NCI-H226 (cell line): ENCODE measurements around the gene FN1.

Experiments used
- DNase-seq: peaks from one replicate; pipeline ENCODE4 v3.0.0-alpha.2; 2015

The FN1 gene

GRCh38 chr2:215405722-215406581 lies 29.9 kb downstream of the FN1 start:
- no peak for DNase-seq

DNA sequence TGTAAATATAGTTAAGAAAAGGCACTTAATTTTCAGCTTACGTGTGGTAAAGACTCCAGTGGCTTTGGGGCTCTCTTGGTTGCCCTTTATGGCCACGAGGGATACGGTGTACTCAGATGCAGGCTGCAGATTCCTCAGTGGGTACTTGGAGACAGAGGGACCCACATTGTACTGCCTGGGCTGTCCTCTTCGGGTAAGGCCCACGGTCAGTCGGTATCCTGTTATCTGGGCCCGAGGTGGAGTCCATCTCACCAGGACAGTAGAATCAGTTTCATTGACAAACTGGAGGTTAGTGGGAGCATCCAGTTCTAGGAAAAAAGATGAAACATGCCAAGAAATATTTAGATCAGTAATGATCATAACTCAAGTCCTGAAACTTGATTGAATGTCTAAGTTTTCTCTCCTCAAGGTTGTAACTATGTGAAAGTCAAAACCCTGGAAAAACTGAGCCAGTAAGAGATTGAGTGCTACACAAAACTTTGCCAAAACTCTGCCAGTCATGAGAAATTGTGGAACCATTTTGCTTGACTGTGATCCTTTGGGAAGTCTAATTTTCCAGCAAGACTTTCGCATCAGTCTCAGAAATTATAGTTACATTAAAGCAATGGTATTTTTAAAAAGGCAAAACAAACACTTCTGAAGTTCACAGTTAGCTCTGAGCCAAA lies 31.4 kb downstream of the FN1 start:
- DNase-seq: no peak

- DNase-seq: no peak
Measured at GRCh38 chr2:215403441-215404347, 32.2 kb downstream of the FN1 start.

DNA sequence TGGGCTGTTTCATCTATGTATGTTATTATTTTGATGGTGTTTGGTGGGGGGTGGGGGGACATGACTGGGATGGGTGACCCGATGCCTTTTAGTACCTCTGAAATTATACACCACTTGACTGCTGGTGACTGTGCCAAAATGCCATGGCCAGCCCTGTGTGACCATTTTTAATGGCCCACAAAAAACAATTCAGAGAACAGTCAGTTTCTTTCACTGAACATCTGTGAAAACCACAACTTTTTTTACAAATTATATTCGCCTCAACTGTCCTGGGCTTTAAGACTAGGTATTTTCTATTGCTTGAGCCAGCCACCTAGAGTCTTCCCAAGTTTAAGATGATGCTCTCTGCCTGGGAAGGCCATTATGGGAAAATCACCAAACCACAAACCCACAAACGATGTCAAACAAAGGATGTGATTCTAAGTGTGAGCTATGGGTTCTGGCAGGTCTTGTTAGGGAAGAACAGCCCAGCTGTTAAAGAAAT lies 33.9 kb downstream of the FN1 start:
- peak; percentile 64 for DNase-seq

GRCh38 chr2:215399067-215399716 lies 36.7 kb downstream of the FN1 start:
- DNase-seq: no peak

DNA sequence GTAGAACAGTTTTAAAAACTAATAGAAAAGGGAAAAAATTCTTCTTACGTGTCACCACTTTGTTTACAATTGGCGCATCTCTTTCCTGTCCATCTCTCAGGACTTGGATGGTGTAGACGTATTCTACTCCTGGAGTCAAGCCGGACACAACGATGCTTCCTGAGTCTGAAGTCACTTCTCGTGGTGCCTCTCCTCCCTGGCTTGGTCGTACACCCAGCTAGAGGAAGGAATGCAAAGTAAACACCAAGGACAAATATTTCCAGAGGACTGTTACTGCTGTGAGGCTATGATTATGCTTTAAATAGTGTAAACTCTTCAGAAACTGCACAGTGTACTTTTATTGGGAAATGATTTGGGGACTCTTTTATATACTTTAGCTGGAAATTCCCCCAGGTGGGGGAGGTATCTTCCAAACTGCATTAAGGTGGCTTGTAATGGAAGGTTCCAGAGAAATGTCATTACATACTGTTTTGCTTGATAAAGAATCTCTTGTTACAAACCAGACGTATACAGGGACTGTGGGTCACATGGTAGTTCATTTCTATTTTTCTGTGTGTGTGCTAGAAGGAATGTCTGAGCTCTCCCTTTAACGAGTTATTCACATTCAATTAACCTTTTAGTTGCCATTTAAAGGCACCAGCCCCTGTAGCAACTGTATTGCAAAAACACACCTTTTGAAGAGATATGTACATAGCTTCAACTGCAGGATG lies 38.1 kb downstream of the FN1 start:
- no peak for DNase-seq

DNA sequence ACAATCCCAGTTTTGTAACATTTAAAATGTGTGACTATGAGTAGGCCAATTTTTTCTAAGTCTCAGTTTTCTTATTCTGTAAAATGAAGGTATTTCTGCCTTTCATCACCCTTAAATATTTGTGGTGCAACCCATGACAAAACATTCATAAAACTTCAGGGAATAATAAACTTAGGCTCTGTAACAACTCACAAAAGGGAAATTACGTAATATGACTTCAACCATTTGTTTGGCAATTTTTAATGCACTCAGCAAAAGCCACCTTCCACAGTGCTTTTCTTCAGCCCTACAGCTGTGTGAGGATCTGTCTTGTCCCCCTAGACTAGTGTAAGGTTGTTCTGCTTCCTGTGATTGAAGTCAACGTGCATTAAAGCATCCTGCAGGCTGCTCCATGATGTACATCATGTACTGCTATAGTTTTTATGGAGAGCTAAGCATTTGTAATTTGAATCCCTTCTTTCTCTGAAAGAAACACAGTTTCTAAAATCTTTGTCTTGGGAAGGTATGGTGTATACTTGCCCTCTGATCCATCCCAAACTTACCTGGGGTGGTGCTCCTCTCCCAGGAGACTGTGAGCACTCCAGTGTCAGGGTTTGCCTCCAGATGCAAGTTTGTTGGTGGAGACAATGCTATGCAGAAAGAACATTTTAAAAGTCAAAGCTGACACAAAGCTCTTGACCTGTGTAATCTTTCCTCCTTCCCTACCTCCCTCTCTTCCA lies 39.1 kb downstream of the FN1 start:
- DNase-seq: peak; percentile 33

GRCh38 chr2:215395687-215396460 lies 40.0 kb downstream of the FN1 start:
- DNase-seq: no peak

- no peak for DNase-seq
Measured at GRCh38 chr2:215394102-215394805, 41.6 kb downstream of the FN1 start.

- no peak for DNase-seq
Measured at GRCh38 chr2:215392687-215393270, 43.1 kb downstream of the FN1 start.

- DNase-seq: no peak
Measured at GRCh38 chr2:215392164-215392563, 43.7 kb downstream of the FN1 start.

DNA sequence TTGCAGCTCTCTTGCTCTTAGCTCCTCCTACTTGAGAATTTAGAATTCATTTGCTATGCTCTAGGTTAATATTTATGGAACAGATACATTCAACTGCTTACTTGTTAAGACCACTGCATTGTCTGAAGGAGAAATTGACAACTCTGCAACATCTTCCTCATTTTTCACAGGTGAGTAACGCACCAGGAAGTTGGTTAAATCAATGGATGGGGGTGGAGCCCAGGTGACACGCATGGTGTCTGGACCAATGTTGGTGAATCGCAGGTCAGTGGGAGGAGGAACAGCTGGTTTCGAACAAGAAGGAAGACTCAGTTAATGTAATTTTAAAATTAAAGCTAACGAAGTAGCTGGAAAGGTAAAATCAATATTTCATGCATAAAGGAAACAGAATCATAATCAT lies 44.3 kb downstream of the FN1 start:
- DNase-seq: no peak

DNA sequence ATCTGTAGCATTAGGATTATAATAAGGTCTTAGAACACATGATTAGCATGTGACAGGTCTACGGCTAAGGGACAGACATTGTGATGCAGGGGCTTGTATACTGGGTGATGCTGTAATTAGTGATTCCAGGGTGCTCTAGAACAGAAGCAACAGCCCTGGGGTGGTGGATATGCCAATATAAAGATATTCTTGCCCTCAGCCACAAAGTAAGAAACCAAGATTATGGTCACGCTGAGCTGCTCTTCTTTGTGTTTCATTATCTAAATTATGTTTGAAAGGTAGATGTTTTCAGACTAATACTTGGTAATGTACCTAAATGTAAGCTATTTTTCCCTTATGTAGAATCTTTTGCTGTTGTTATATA lies 45.3 kb downstream of the FN1 start:
- no peak for DNase-seq

GRCh38 chr2:215388002-215388728 lies 47.7 kb downstream of the FN1 start:
- no peak for DNase-seq

DNA sequence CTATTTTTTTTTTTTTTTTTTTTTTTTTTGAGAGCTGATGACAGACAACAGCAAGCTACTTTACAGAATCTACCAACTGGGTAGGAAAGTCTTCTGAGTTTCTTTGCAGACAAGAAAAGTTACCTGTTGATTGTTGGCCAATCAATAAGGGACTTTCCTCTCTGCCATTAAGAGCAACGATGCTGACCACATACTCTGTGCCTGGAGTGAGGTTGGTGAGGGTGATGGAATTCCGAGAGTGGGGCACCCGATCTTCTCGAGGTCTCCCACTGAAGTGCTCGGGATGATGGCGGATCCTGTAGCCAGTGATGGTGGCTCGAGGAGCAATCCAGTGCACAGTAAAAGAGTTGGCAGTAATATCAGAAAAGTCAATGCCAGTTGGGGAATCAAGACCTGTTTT lies 49.3 kb downstream of the FN1 start:
- no peak for DNase-seq

GRCh38 chr2:215384710-215385109 lies 51.2 kb downstream of the FN1 start:
- no peak for DNase-seq

GRCh38 chr2:215383652-215384279 lies 52.1 kb downstream of the FN1 start:
- no peak for DNase-seq

GRCh38 chr2:215382480-215382879 lies 53.4 kb downstream of the FN1 start:
- DNase-seq: no peak
